Choroid plexus epithelial cell (primary cell): ENCODE measurements around the gene KRTAP12-3.
"Not testable (repeated sequence)": the region's sequence is repeated elsewhere in the genome, so short reads cannot be mapped to it uniquely, and the experiment has no call there.

ENCODE experiments used
- DNase-seq: peaks from one replicate; pipeline ENCODE4 v3.0.0-alpha.2; 2010; ENCODE audit warnings: low read depth
- H3K4me3 ChIP-seq: 2 replicates; pipeline ENCODE4 v1.5.1; 2011; ENCODE audit warnings: low read depth, mild to moderate bottlenecking, control low read depth, low read length, moderate library complexity
- TF ChIP-seq, protein P1 (sequence below): conservative IDR thresholded peaks from 2 replicates; pipeline ENCODE4 v1.5.1; 2011; ENCODE audit warnings: low read depth, mild to moderate bottlenecking, control low read depth, inconsistent platforms, low read length, moderate library complexity

KRTAP12-3 gene

DNA sequence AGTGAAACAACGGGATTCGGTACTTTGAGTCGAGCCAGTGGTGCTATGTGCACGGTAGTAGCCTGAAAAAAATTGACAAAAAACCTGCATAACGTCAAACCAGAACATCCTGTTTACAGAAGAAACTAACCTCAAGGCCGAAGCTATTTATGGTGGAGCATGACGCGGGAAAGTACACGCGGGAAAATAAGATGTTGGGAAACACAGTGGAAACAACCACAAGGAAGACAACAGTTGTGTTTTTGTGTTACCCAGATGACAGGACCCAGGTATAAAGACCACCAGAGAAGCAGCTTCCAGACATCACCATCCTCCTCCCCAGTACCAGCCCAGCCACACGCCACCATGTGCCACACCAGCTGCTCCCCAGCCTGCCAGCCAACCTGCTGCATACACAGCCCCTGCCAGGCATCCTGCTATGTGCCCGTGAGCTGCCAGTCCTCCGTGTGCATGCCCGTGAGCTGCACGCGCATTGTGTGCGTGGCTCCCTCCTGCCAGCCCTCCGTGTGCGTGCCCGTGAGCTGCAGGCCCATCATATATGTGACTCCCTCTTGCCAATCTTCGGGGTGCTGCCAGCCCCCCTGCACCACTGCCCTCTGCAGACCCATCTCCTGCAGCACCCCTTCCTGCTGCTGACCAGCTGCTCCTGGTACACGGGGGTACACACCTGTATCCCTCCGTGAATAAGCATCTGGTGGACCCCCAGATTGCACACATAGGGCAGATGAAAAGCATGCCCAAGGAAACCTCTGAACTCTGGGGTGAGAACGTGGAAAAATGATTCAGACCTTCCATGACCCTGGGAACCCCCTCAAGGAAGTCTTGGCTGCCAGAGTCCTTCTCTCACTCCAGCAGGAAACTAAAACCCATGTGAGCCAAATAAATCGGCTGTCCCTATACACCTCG lies at the start of gene KRTAP12-3:
Gene KRTAP12-3, plus strand, starts transcription at position 298 of the 906 bp plus-strand sequence. Its CDS starts 48 bp downstream, at position 346.
- DNase-seq, result no peak
- TF ChIP-seq, protein P1, sequence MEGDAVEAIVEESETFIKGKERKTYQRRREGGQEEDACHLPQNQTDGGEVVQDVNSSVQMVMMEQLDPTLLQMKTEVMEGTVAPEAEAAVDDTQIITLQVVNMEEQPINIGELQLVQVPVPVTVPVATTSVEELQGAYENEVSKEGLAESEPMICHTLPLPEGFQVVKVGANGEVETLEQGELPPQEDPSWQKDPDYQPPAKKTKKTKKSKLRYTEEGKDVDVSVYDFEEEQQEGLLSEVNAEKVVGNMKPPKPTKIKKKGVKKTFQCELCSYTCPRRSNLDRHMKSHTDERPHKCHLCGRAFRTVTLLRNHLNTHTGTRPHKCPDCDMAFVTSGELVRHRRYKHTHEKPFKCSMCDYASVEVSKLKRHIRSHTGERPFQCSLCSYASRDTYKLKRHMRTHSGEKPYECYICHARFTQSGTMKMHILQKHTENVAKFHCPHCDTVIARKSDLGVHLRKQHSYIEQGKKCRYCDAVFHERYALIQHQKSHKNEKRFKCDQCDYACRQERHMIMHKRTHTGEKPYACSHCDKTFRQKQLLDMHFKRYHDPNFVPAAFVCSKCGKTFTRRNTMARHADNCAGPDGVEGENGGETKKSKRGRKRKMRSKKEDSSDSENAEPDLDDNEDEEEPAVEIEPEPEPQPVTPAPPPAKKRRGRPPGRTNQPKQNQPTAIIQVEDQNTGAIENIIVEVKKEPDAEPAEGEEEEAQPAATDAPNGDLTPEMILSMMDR, result no peak
- no peak within 1 kb of the TSS for H3K4me3 ChIP-seq

- DNase-seq, result no peak
- TF ChIP-seq, protein P1, result no peak
- H3K4me3 ChIP-seq, result no peak overlapping the region
Observed at GRCh38 chr21:44609193-44609592, 48.5 kb upstream of the KRTAP12-3 start.

DNA sequence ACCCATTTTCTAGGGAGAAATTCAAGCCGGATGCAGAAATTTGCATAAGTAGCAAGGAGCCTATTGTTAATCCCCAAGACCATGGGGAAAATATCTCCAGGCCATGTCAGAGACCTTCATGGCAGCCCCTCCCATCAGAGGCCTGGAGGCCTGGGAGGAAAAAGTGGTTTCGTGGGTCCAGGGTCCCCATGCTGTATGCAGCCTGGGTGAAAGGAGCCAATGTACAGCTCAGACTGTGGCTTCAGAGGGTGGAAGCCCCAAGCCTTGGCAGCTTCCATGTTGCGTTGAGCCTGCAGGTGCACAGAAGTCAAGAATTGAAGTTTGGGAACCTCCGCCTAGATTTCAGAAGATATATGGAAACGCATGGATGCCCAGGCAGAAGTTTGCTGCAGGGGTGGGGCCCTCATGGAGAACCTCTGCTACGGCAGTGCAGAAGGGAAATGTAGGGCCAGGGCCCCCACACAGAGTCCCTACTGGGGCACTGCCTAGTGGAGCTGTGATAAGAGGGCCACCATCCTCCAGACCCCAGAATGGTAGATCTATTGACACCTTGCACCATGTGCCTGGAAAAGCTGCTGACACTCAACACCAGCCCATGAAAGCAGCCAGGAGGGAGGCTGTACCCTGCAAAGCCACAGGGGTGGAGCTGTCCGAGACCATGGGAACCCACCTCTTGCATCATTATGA lies 47.4 kb upstream of the KRTAP12-3 start:
- not testable (repeated sequence) for H3K4me3 ChIP-seq

GRCh38 chr21:44611551-44611950 lies 46.2 kb upstream of the KRTAP12-3 start:
- DNase-seq, result no peak
- no peak overlapping the region for H3K4me3 ChIP-seq
- TF ChIP-seq, protein P1, result no peak

More for the DNA sequence above, 47.4 kb upstream of the KRTAP12-3 start:
- not testable (repeated sequence) for DNase-seq

- no peak for DNase-seq
- TF ChIP-seq, protein P1, result no peak
- no peak within 1 kb of the TSS for H3K4me3 ChIP-seq
Observed at GRCh38 chr21:44612029-44612486, 45.7 kb upstream of the KRTAP12-3 start, which contains the start of gene KRTAP10-8. TSS of gene KRTAP10-8 (plus strand) at chr21:44612079. CDS start at chr21:44612101, 22 bp downstream.

DNA sequence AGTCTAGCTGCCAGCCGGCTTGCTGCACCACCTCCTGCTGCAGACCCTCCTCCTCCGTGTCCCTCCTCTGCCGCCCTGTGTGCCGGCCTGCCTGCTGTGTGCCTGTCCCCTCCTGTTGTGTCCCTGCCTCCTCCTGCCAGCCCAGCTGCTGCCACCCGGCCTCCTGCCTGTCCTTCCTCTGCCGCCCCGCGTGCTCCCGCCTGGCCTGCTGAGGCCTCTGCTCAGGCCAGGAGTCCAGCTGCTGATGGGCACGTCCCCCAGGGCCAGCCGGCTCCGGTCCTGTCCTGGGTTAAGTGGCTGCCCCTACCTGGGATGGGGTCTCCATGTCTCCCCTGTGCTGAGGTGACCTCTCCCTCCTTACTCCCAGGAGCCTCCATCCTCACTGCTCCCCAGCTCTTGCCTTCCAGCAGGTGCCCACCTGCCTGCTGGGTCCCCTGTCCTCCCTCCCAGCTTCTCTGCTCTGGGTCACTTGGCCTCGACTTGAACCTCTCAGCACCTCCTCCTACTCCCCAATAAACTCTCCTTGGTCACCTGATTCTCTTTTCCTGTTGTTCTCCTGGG lies 45.0 kb upstream of the KRTAP12-3 start:
- DNase-seq, result no peak
- H3K4me3 ChIP-seq, result no peak overlapping the region
- TF ChIP-seq, protein P1, result no peak

GRCh38 chr21:44613386-44614155 lies 44.2 kb upstream of the KRTAP12-3 start:
- DNase-seq, result no peak
- H3K4me3 ChIP-seq, result no peak overlapping the region
- TF ChIP-seq, protein P1, result no peak
